Mesenchymal stem cell (in vitro differentiated cells and primary cell): ENCODE results near the gene CNDP1.

Source experiments
- DNase-seq: peaks from one replicate; pipeline ENCODE4 v3.0.0-alpha.2; 2013
- H2AFZ ChIP-seq: one replicate; pipeline ENCODE4 v1.6.1; 2013; ENCODE audit warnings: low read depth, mild to moderate bottlenecking, control low read depth, inconsistent platforms, low read length, moderate library complexity
- H2AK5ac ChIP-seq: 2 replicates; pipeline ENCODE4 v1.6.1; 2013; ENCODE audit warnings: low read length, moderate library complexity, mild to moderate bottlenecking, inconsistent platforms; ENCODE audit not compliant: severe bottlenecking
- H2BK120ac ChIP-seq: one replicate; pipeline ENCODE4 v1.6.1; 2013; ENCODE audit warnings: low read depth, mild to moderate bottlenecking, inconsistent platforms, low read length, moderate library complexity
- H2BK12ac ChIP-seq, 2 experiments: one replicate each; pipeline ENCODE4 v1.6.1; 2013; ENCODE audit warnings: inconsistent platforms in 2 of 2, low read length in 2 of 2, mild to moderate bottlenecking in 2 of 2, moderate library complexity in 2 of 2, control low read depth in 1 of 2
- H2BK15ac ChIP-seq: one replicate; pipeline ENCODE4 v1.6.1; 2013; ENCODE audit warnings: mild to moderate bottlenecking, low read depth, inconsistent platforms; ENCODE audit not compliant: poor library complexity, severe bottlenecking
- H2BK5ac ChIP-seq: 2 replicates; pipeline ENCODE4 v1.6.1; 2013; ENCODE audit warnings: low read depth, mild to moderate bottlenecking, low read length, control low read depth, inconsistent platforms; ENCODE audit not compliant: poor library complexity, severe bottlenecking
- H3K14ac ChIP-seq, 2 experiments: one replicate each; pipeline ENCODE4 v1.6.1; 2013; ENCODE audit warnings: inconsistent platforms in 2 of 2, low read length in 2 of 2, control low read depth in 1 of 2, mild to moderate bottlenecking in 1 of 2, moderate library complexity in 1 of 2
- H3K18ac ChIP-seq, 2 experiments: one replicate each; pipeline ENCODE4 v1.6.1; 2013; ENCODE audit warnings: inconsistent platforms in 2 of 2, low read length in 2 of 2, control low read depth in 1 of 2, low read depth in 1 of 2, mild to moderate bottlenecking in 1 of 2
- H3K23ac ChIP-seq, 2 experiments: one replicate each; pipeline ENCODE4 v1.6.1; 2013; ENCODE audit warnings: inconsistent platforms in 2 of 2, low read length in 2 of 2, mild to moderate bottlenecking in 2 of 2, moderate library complexity in 2 of 2, control low read depth in 1 of 2
- H3K27ac ChIP-seq: 2 replicates; pipeline ENCODE4 v1.5.1; 2013; ENCODE audit warnings: mild to moderate bottlenecking, moderate library complexity, low read length, control low read depth, inconsistent platforms; ENCODE audit not compliant: poor library complexity, severe bottlenecking
- H3K27me3 ChIP-seq, 2 experiments: 2 replicates each; pipeline versions ENCODE4 v1.6.1 to v1.7.0; 2013; ENCODE audit warnings: low read length in 2 of 2, mild to moderate bottlenecking in 2 of 2, moderate library complexity in 2 of 2, control low read depth in 1 of 2, inconsistent platforms in 1 of 2; ENCODE audit not compliant: control insufficient read depth in 1 of 2, insufficient read depth in 1 of 2
- H3K36me3 ChIP-seq, 2 experiments: 2 replicates each; pipeline versions ENCODE4 v1.6.1 to v1.7.0; 2013; ENCODE audit warnings: low read length in 2 of 2, control low read depth in 1 of 2, inconsistent platforms in 1 of 2, low read depth in 1 of 2, mild to moderate bottlenecking in 1 of 2; ENCODE audit not compliant: insufficient read depth in 2 of 2, control insufficient read depth in 1 of 2
- H3K4ac ChIP-seq, 2 experiments: one replicate each; pipeline ENCODE4 v1.6.1; 2013; ENCODE audit warnings: inconsistent platforms in 2 of 2, low read length in 2 of 2, mild to moderate bottlenecking in 2 of 2, moderate library complexity in 2 of 2, control low read depth in 1 of 2, low read depth in 1 of 2
- H3K4me1 ChIP-seq: 2 replicates; pipeline ENCODE4 v1.6.1; 2013; ENCODE audit warnings: low read depth, low read length, control low read depth; ENCODE audit not compliant: control insufficient read depth, insufficient read depth
- H3K4me2 ChIP-seq: 2 replicates; pipeline ENCODE4 v1.6.1; 2013; ENCODE audit warnings: low read length, mild to moderate bottlenecking, inconsistent platforms; ENCODE audit not compliant: poor library complexity, severe bottlenecking
- H3K4me3 ChIP-seq, 2 experiments: 2 replicates each; pipeline versions ENCODE4 v1.5.1 to v1.7.0; 2013; ENCODE audit warnings: low read length in 2 of 2, mild to moderate bottlenecking in 2 of 2, control low read depth in 1 of 2, low read depth in 1 of 2; ENCODE audit not compliant: insufficient read depth in 1 of 2
- H3K79me1 ChIP-seq: replicated peaks from 2 replicates; pipeline ENCODE4 v1.6.1; 2013; ENCODE audit warnings: mild to moderate bottlenecking, control low read depth, low read length, inconsistent platforms; ENCODE audit not compliant: poor library complexity, severe bottlenecking
- H3K9ac ChIP-seq: 2 replicates; pipeline ENCODE4 v1.7.0; 2013; ENCODE audit warnings: mild to moderate bottlenecking, low read length, moderate library complexity
- H3K9me3 ChIP-seq: 2 replicates; pipeline ENCODE4 v1.7.0; 2013; ENCODE audit warnings: mild to moderate bottlenecking, low read length; ENCODE audit not compliant: control insufficient read depth
- H4K8ac ChIP-seq: one replicate; pipeline ENCODE4 v1.6.1; 2013; ENCODE audit warnings: inconsistent platforms, mild to moderate bottlenecking, low read length, moderate library complexity
- H4K91ac ChIP-seq: one replicate; pipeline ENCODE4 v1.6.1; 2013; ENCODE audit warnings: mild to moderate bottlenecking, low read length, inconsistent platforms
- WGBS: methylation state at CpG from one replicate; pipeline ENCODE4 v1.1.7; 2013; ENCODE audit warnings: mixed read lengths; 5-methylcytosine and 5-hydroxymethylcytosine counted together

The CNDP1 gene

DNA sequence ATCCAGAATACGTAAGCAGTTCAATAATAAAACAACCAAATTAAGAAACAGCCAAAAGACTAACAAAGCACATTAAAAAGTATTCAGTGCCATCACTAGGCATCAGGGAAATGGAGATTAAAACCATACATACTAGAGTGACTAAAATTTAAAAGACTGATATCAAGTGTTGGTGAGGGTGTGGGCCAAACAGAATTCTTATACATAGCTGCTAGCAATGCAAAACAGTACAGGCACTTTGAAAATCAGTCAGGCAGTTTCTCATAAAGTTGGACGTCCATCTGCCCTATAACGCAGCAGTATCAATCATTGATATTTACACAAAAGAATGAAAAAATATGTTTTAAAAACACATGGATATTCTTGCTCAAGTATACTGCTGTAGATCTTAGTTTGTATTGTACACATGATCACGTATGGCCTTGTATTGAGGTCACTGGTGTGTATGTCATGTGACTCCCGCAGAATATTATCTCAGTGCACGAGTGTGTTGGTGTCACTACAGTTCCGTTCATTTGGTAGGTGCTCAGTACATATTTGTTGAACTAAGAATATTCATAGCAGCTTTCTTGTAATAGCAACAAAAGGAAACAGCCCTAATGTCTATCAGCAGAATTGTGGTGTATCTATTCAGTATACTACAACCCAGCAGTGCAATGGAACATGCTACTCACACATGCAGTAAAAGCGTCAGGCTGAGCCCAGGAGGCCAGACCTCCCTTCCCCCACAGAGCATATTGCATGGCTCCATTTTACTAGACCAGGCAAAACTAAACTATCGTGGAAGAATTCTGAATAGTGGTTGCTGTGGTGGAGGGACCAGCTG, 92.0 kb downstream of the CNDP1 start:
- no peak overlapping the region for H3K27ac ChIP-seq
- WGBS: 94% methylated on average over 6 of the region's 9 CpGs
- peak overlapping the region in 1 of 2 experiments; percentile 56 for H3K14ac ChIP-seq

DNA sequence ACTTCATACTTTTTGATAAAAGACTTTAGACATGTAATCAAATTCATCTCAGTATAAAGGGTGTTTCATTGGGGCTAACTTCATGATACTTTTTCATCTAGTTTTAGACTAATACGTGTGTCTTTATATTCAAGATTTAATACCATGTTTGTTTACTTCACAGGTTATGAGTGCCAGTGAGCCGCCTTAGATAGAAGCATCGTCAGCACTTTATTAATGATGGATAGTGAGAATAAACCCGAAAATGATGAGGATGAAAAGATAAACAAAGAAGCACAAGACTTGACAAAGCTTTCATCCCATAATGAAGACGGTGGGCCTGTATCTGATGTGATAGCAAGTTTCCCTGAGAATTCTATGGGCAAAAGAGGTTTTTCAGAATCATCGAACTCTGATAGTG, 96.5 kb downstream of the CNDP1 start:
- Histone ChIP-seq H3K14ac (no peak overlapping the region), H2AK5ac (no peak overlapping the region), H4K91ac (no peak overlapping the region), H3K18ac (peak overlapping the region in 1 of 2 experiments; percentile 23), H3K4me1 (peaks cover 2% of the 10 kb centered on the region), H3K4ac (no peak overlapping the region), H3K4me2 (no peak overlapping the region), H3K9me3 (no peaks in the 10 kb centered on the region), H3K36me3 (peaks cover 14 to 45% of the 10 kb centered on the region in 2 experiments), H4K8ac (no peak overlapping the region), H2BK15ac (no peak overlapping the region), H3K23ac (no peak overlapping the region), H2BK12ac (no peak overlapping the region), H3K27ac (no peak overlapping the region), H3K27me3 (no peaks in the 10 kb centered on the region), H3K4me3 (no peak overlapping the region), H2BK120ac (no peak overlapping the region), H3K9ac (no peak overlapping the region), H2BK5ac (no peak overlapping the region), H2AFZ (no peak overlapping the region), H3K79me1 (peaks cover 29% of the 10 kb centered on the region)
- 95% methylated on average over 5 of the region's 6 CpGs for WGBS
- no peak for DNase-seq

More for the DNA sequence above, 92.0 kb downstream of the CNDP1 start:
- Histone ChIP-seq H3K36me3 (peaks cover 0 to under 1% of the 10 kb centered on the region in 2 experiments), H3K18ac (peak overlapping the region in 1 of 2 experiments; percentile 54), H3K4me1 (peaks cover 5% of the 10 kb centered on the region), H4K8ac (no peak overlapping the region), H2BK15ac (no peak overlapping the region), H2BK12ac (peak overlapping the region in 1 of 2 experiments; percentile 51), H3K9me3 (no peaks in the 10 kb centered on the region), H2BK120ac (no peak overlapping the region), H3K79me1 (peaks cover 40% of the 10 kb centered on the region), H2BK5ac (no peak overlapping the region), H2AFZ (no peak overlapping the region), H3K4me2 (no peak overlapping the region), H2AK5ac (no peak overlapping the region), H3K23ac (no peak overlapping the region), H3K4ac (no peak overlapping the region), H4K91ac (no peak overlapping the region), H3K4me3 (no peak overlapping the region), H3K27me3 (no peaks in the 10 kb centered on the region), H3K9ac (no peak overlapping the region)
- no peak for DNase-seq

DNA sequence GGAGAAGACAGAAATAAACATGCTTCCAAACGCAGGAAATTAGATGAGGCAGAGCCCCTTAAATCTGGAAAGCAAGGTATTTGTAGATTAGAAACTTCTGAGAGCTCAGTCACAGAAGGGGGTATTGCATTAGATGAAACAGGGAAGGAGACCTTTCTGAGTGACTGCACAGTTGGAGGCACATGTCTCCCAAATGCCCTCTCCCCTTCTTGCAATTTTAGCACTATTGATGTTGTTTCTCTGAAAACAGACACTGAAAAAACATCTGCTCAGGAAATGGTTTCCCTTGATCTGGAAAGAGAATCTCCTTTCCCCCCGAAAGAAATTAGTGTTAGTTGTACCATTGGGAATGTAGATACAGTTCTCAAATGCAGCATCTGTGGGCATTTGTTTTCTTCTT, 96.9 kb downstream of the CNDP1 start:
- H3K27me3 ChIP-seq: no peaks in the 10 kb centered on the region
- H4K8ac ChIP-seq: no peak overlapping the region
- H3K4me2 ChIP-seq: no peak overlapping the region
- H2BK15ac ChIP-seq: no peak overlapping the region
- no peak overlapping the region for H3K27ac ChIP-seq
- H4K91ac ChIP-seq: no peak overlapping the region
- H3K4ac ChIP-seq: peak overlapping the region in 1 of 2 experiments; percentile 35
- H3K9me3 ChIP-seq: no peaks in the 10 kb centered on the region
- no peak overlapping the region for H2AK5ac ChIP-seq
- peaks cover 14 to 45% of the 10 kb centered on the region in 2 experiments for H3K36me3 ChIP-seq
- no peak for DNase-seq
- H2AFZ ChIP-seq: no peak overlapping the region
- peaks cover 2% of the 10 kb centered on the region for H3K4me1 ChIP-seq
- no peak overlapping the region for H3K9ac ChIP-seq
- peaks cover 29% of the 10 kb centered on the region for H3K79me1 ChIP-seq
- H3K4me3 ChIP-seq: no peak overlapping the region
- H2BK120ac ChIP-seq: no peak overlapping the region
- no peak overlapping the region for H3K14ac ChIP-seq
- H2BK5ac ChIP-seq: no peak overlapping the region
- peak overlapping the region; percentile 23 to 35 for H3K18ac ChIP-seq
- H2BK12ac ChIP-seq: peak overlapping the region in 1 of 2 experiments; percentile 59
- no peak overlapping the region for H3K23ac ChIP-seq
- 53% methylated on average over 2 of the region's 2 CpGs for WGBS

DNA sequence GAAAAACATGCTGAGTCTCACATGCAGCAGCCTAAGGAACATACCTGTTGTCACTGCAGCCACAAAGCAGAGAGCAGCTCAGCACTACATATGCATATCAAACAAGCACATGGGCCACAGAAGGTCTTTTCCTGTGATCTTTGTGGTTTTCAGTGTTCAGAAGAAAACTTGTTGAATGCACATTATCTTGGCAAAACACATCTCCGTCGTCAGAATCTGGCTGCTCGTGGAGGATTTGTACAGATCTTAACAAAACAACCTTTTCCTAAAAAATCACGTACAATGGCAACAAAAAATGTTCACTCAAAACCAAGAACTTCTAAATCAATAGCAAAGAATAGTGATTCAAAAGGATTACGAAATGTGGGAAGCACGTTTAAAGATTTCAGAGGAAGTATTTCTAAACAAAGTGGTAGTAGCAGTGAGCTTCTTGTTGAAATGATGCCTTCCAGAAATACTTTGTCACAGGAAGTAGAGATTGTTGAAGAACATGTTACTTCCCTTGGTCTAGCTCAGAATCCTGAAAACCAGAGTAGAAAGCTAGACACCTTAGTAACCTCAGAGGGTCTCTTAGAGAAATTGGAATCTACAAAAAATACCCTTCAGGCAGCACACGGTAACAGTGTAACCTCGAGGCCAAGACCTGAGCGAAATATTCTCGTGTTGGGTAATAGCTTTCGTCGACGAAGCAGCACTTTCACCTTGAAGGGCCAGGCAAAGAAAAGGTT, 97.5 kb downstream of the CNDP1 start:
- Histone ChIP-seq H3K79me1 (peaks cover 26% of the 10 kb centered on the region), H2AK5ac (no peak overlapping the region), H4K91ac (no peak overlapping the region), H3K4me3 (no peak overlapping the region), H3K23ac (no peak overlapping the region), H3K4me1 (peaks cover 2% of the 10 kb centered on the region), H3K27ac (no peak overlapping the region), H2BK12ac (peak overlapping the region in 1 of 2 experiments; percentile 6), H3K9ac (no peak overlapping the region), H3K14ac (no peak overlapping the region), H2BK120ac (peak overlapping the region; percentile 58), H3K4me2 (no peak overlapping the region), H3K18ac (peak overlapping the region; percentile 71 to 86), H2AFZ (no peak overlapping the region), H3K27me3 (no peaks in the 10 kb centered on the region), H3K9me3 (no peaks in the 10 kb centered on the region), H2BK5ac (no peak overlapping the region), H3K4ac (peak overlapping the region; percentile 50 to 69), H3K36me3 (peaks cover 14 to 45% of the 10 kb centered on the region in 2 experiments), H2BK15ac (no peak overlapping the region), H4K8ac (no peak overlapping the region)
- WGBS: 64% methylated on average over 12 of the region's 13 CpGs
- DNase-seq: peak; percentile 79
